Kidney (tissue), 14 donors: Measurements from ENCODE around the gene MBOAT2. TPM values are rescaled to one million over a fixed set of nuclear protein-coding genes. Genes with fewer than 3 reads are reported as not detected.
A peak's percentile ranks its signal among the peaks of the same experiment; 100 is the strongest.

Source experiments
- DNase-seq, 5 donors: peaks; one replicate each; pipeline ENCODE4 v3.0.0-alpha.2; 2013 to 2020
- FAIRE-seq: peaks from 2 replicates; lab custom pipeline; 2012; peaks lifted over from hg19 to GRCh38; lab: Jason Lieb, UNC
- H3K27ac ChIP-seq, 2 donors: one replicate each; pipeline ENCODE4 v1.7.0; 2013; ENCODE audit warnings: low read depth in 2 of 2, low read length in 2 of 2, inconsistent platforms in 1 of 2
- H3K27me3 ChIP-seq: one replicate; pipeline ENCODE4 v1.7.1; 2013; ENCODE audit warnings: low read length, inconsistent platforms; ENCODE audit not compliant: control insufficient read depth, insufficient read depth
- H3K36me3 ChIP-seq, 3 donors: one replicate each; pipeline versions ENCODE4 v1.7.0 to v1.7.1; 2013; ENCODE audit warnings: low read length in 3 of 3, control low read depth in 1 of 3, inconsistent platforms in 1 of 3; ENCODE audit not compliant: insufficient read depth in 3 of 3, control insufficient read depth in 2 of 3
- H3K4me1 ChIP-seq, 3 donors: one replicate each; pipeline versions ENCODE4 v1.7.0 to v1.7.1; 2013; ENCODE audit warnings: low read length in 3 of 3, inconsistent platforms in 1 of 3, low read depth in 1 of 3; ENCODE audit not compliant: control insufficient read depth in 2 of 3, insufficient read depth in 2 of 3
- H3K4me3 ChIP-seq, 3 donors: one replicate each; pipeline versions ENCODE4 v1.7.0 to v1.8.1; 2013; ENCODE audit warnings: low read length in 3 of 3, control low read depth in 1 of 3, inconsistent platforms in 1 of 3
- H3K9ac ChIP-seq, 3 donors: one replicate each; pipeline versions ENCODE4 v1.7.0 to v1.7.1; 2013; ENCODE audit warnings: low read length in 3 of 3, control low read depth in 1 of 3, inconsistent platforms in 1 of 3
- H3K9me3 ChIP-seq, 3 donors: one replicate each; pipeline versions ENCODE4 v1.7.0 to v1.7.1; 2013; ENCODE audit warnings: low read length in 3 of 3, control low read depth in 1 of 3, inconsistent platforms in 1 of 3; ENCODE audit not compliant: control insufficient read depth in 2 of 3, insufficient read depth in 1 of 3
- intact Hi-C: fragments of 100-400 bp; cut with DNase I; formaldehyde crosslinking; loops from one replicate; pipeline ENCODE4 v1.11.1; 2022
- polyA plus RNA-seq: library from polyadenylated mRNA; stranded (reverse); fragments of 350-450 nt; fragmentation: Illumina TruSeq; extraction: RNeasy Lipid Tissue Mini Kit (QIAGEN cat#74804); gene quantifications from one replicate; pipeline ENCODE4 v1.2.3, GENCODE V29; 2014; ENCODE audit warnings: low read depth, low replicate concordance; ENCODE audit not compliant: insufficient read depth
- total RNA-seq: library from RNA; stranded (reverse); fragmentation: NEBNext Ultra II Directional; extraction: Animal tissue kit (Norgen Biotek cat#: 25700); gene quantifications from one replicate; pipeline ENCODE4 v1.2.1, GENCODE V29; 2021
- TF ChIP-seq, protein P1 (sequence below): IDR thresholded peaks from 3 replicates; pipeline ENCODE4 v1.5.1; 2012; ENCODE audit warnings: mild to moderate bottlenecking, moderate library complexity, borderline replicate concordance; ENCODE audit not compliant: insufficient read depth; ENCODE audit errors: extremely low read depth
- donor health status: control.
- donor health status: control.
- donor health status: control.
- donor health status: control.
- donor health status: control.
- donor health status: DM: yes; HTN: yes; CAD: no.
- donor health status: Normal renal cell carcinoma (clear cell type).

Gene MBOAT2
- total and polyA plus RNA-seq, 2 donors from 2014 or later = 15.9 to 28.6 TPM

DNA sequence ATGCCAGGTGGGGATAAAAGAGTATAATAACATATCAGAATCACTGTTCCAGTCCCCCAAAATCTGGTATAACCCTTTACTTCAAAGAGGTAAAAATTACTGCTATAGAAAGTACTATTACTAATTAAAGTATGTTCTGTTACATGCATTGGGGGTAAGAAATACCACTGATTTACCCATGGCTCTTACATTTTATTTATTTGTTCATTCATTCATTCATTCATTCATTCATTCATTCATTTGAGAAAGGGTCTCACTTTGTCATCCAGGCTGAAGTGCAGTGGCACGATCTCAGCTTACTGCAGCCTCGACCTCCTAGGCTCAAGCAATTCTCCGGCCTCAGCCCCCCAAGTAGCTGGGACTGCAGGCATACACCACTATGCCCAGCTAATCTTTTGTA, 74.4 kb downstream of the MBOAT2 start:
- intact Hi-C loops = no loop called here
- no peaks in the 10 kb centered on the region for H3K4me1 ChIP-seq
- FAIRE-seq = no peak
- no peak overlapping the region for H3K4me3 ChIP-seq
- TF ChIP-seq, protein P1, sequence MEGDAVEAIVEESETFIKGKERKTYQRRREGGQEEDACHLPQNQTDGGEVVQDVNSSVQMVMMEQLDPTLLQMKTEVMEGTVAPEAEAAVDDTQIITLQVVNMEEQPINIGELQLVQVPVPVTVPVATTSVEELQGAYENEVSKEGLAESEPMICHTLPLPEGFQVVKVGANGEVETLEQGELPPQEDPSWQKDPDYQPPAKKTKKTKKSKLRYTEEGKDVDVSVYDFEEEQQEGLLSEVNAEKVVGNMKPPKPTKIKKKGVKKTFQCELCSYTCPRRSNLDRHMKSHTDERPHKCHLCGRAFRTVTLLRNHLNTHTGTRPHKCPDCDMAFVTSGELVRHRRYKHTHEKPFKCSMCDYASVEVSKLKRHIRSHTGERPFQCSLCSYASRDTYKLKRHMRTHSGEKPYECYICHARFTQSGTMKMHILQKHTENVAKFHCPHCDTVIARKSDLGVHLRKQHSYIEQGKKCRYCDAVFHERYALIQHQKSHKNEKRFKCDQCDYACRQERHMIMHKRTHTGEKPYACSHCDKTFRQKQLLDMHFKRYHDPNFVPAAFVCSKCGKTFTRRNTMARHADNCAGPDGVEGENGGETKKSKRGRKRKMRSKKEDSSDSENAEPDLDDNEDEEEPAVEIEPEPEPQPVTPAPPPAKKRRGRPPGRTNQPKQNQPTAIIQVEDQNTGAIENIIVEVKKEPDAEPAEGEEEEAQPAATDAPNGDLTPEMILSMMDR = no peak
- H3K9me3 ChIP-seq = no peaks in the 10 kb centered on the region
- no peaks in the 10 kb centered on the region for H3K27me3 ChIP-seq
- no peak for DNase-seq
- H3K9ac ChIP-seq = no peak overlapping the region
- no peak overlapping the region for H3K27ac ChIP-seq
- no peaks in the 10 kb centered on the region for H3K36me3 ChIP-seq

DNA sequence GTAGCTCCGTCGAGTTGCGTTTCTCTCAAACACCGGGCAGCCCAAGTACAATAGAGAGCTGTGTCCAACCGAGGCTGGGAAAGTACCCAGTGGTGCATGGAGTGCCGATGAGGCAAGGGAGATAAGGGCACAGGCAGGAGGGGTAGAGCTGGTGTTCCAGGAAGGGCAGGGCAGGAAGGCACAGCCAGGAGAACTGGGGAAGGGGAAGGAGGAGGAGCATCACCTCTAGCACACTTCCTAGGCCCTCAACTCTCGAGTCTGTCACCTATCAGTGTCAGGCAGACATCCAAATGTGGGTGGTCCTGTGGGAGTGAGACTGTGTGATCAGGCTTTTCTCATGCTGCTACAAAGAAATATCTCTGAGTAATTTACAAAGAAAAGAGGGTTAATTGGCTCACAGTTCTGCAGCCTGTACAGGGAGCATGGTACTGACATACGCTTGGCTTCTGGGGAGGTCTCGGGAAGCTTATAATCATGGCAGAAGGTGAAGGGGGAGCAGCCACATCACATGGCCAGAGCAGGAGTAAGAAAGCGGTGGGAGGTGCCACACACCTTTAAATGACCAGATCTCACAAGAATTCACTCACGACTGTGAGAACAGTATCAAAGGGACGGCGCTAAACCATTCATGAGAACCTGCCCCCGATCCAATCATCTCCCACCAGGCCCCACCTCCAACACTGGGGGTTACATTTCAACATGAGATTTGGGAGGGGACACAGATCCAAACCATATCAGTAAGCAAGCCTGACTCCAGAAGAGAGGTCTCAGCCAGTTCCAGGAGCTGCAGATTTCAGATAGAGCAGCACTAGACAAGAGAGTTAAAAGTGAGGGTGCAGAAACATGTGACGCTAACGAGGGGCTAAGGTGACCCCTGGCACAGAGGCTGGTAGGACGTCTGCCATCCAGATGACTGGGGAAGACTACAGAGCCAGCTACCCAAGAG, 75.7 kb downstream of the MBOAT2 start:
- DNase-seq = peak in 1 of 5 donors; percentile 20

GRCh38 chr2:8926356-8926755, 77.1 kb downstream of the MBOAT2 start:
- Histone ChIP-seq H3K4me3 (no peak overlapping the region), H3K27me3 (no peaks in the 10 kb centered on the region), H3K4me1 (peaks cover 0 to 12% (median 2%) of the 10 kb centered on the region in 3 donors), H3K36me3 (no peaks in the 10 kb centered on the region), H3K9me3 (no peaks in the 10 kb centered on the region), H3K27ac (no peak overlapping the region), H3K9ac (no peak overlapping the region)
- DNase-seq (no peak), FAIRE-seq (no peak)
- intact Hi-C loops = no loop called here
- TF ChIP-seq, protein P1 = no peak

More for the DNA sequence above, 75.7 kb downstream of the MBOAT2 start:
- no peaks in the 10 kb centered on the region for H3K27me3 ChIP-seq
- TF ChIP-seq, protein P1 = no peak
- H3K4me1 ChIP-seq = peaks cover 0 to 9% (median 0%) of the 10 kb centered on the region in 3 donors
- H3K27ac ChIP-seq = no peak overlapping the region
- H3K9me3 ChIP-seq = no peaks in the 10 kb centered on the region
- no peaks in the 10 kb centered on the region for H3K36me3 ChIP-seq
- intact Hi-C loops = no loop called here
- no peak overlapping the region for H3K4me3 ChIP-seq
- no peak overlapping the region for H3K9ac ChIP-seq
- FAIRE-seq = no peak
